GM12878 (cell line): ENCODE measurements around the gene ITPR2.

ENCODE experiments used
- BHLHE40 ChIP-seq, 2 experiments: fragments of 450-650 bp in 1 of 2; IDR thresholded peaks; 2 replicates each; pipeline ENCODE4 v1.6.1; 2011 to 2017; ENCODE audit warnings: low read depth in 2 of 2, borderline replicate concordance in 1 of 2, improper control_type of control experiment in 1 of 2, low read length in 1 of 2, mild to moderate bottlenecking in 1 of 2
- CTCF ChIP-seq, 3 experiments: IDR thresholded peaks in 2 of 3; conservative IDR thresholded peaks in 1 of 3; 2 replicates each; pipeline ENCODE4 v1.5.1; 2011; ENCODE audit warnings: low read depth in 3 of 3, low read length in 3 of 3, mild to moderate bottlenecking in 3 of 3, control low read depth in 2 of 3, moderate library complexity in 2 of 3, inconsistent platforms in 1 of 3, mixed read lengths in 1 of 3; ENCODE audit not compliant: control insufficient read depth in 2 of 3, insufficient read depth in 1 of 3; ENCODE audit errors: extremely low read depth in 1 of 3
- HDAC6 ChIP-seq: fragments of 200-600 bp; sonication (generic); IDR thresholded peaks from one replicate; pipeline ENCODE4 v1.8.0; 2017; ENCODE audit warnings: antibody characterized with exemption; ENCODE audit not compliant: unreplicated experiment
- JUNB ChIP-seq: IDR thresholded peaks from 2 replicates; pipeline ENCODE4 v1.6.1; 2016; ENCODE audit warnings: antibody characterized with exemption, mild to moderate bottlenecking
- POLR2A ChIP-seq: IDR thresholded peaks from 2 replicates; pipeline ENCODE4 v1.6.1; 2011; ENCODE audit warnings: low read depth, mild to moderate bottlenecking, low read length
- SIN3A ChIP-seq: IDR thresholded peaks from 2 replicates; pipeline ENCODE4 v1.6.1; 2012; ENCODE audit warnings: low read depth, low read length, improper control_type of control experiment
- SUPT20H ChIP-seq: IDR thresholded peaks from 2 replicates; pipeline ENCODE4 v1.6.1; 2011; ENCODE audit warnings: low read depth, mild to moderate bottlenecking, low read length, moderate library complexity, borderline replicate concordance; ENCODE audit not compliant: control insufficient read depth

GRCh38 chr12:26527682-26528081, 305.3 kb downstream of the ITPR2 start:
- no peak for TF ChIP-seq SIN3A
- no peak for TF ChIP-seq SUPT20H
- no peak for TF ChIP-seq CTCF (IDR thresholded peaks at IDR 0.05 in 2 of 3, conservative IDR thresholded peaks at IDR 0.05 in 1 of 3; ENCODE audit: control insufficient read depth in 2 of 3, extremely low read depth in 1 of 3, insufficient read depth in 1 of 3, low read depth in 3 of 3, low read length in 3 of 3)
- no peak for TF ChIP-seq POLR2A
- TF ChIP-seq HDAC6: no peak
- no peak for TF ChIP-seq BHLHE40 (IDR thresholded peaks at IDR 0.05; ENCODE audit: borderline replicate concordance in 1 of 2, low read depth in 2 of 2, low read length in 1 of 2)
- no peak for TF ChIP-seq JUNB
